ENCODE measurements around the gene POLR3H.

POLR3H gene

GRCh38 chr22:41513391-41513790, 30.9 kb downstream of the POLR3H start:
- no peak for DNase-seq

GRCh38 chr22:41512421-41513194, 31.7 kb downstream of the POLR3H start:
- no peak for DNase-seq

- no peak for DNase-seq
Observed at GRCh38 chr22:41511521-41511968, 32.7 kb downstream of the POLR3H start.

DNA sequence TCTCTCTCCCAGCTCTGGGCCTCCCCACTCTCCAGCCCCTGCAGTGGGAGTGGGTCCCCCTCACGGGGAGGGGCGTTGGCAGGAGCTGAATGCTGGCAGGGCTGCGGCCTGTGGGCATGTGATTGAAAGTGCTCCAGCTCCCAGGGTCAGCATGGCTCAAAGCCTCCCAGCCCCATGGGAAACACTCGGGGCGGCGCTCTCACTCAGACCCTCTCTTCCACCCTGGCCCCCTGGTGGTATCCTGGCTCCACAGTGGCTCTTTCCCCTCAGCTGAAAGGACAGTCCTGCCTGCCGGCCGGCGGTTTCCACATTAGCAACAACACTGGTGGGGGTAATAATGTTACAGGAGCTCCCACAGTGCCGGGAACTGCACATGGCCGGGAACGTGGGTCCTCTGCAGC, 35.5 kb downstream of the POLR3H start:
- no peak for DNase-seq

- DNase-seq = no peak
Observed at GRCh38 chr22:41507330-41508063, 36.8 kb downstream of the POLR3H start.

DNA sequence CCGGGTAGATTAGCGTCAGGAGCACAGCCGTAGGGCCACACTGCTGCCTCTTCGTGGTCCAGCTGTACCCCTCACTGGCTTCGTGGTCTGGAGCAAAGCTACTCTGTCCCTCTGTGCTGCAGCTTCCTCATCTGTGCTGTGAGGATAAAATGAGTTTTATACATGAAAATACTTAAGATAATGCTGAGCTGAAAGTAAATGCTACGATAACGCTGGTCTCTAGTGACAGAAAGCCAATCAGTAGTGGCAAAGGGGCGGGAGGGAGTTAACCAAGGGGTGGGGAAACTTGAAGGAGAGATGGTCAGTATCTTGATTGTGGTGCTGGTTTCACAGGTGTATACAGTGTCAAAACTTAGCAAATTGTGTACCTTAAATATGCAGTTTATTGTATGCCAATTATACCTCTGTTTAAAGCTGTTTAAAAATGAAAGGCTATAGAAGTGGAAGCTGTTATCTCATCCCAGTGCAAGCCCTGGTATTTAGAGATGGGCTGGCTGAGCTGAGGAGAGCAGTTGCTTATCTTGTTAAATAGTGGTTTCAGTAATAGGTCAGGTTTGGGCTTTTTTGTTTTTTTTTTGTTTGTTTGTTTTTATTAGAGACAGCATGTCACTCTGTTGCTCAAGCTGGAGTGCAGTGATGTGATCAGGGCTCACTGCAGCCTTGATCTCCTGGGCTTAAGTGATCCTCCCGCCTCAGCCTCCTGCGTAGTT, 38.6 kb downstream of the POLR3H start:
- DNase-seq = no peak

GRCh38 chr22:41504816-41505215, 39.5 kb downstream of the POLR3H start:
- no peak for DNase-seq

DNA sequence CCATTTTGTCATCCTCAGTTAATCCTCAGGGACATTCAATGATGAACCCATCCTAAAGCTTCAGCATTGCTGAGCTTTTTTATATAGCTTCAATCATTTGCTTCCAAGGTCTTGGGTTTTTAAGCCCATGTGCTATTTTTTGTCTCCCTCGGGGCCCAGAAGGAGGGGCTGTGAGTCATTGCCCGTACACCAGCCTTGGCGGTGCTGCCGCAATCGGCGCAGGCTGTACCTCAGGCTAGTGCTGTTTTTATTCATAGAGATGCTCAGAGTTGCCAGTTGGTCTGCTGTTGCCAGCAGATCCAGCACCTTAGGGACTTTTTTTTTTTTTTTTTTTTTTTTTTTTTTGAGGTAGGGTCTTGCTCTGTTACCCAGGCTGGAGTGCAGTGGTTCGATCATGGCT, 39.9 kb downstream of the POLR3H start:
- no peak for DNase-seq

GRCh38 chr22:41501209-41501608, 43.1 kb downstream of the POLR3H start:
- DNase-seq = no peak

GRCh38 chr22:41500303-41500702, 44.0 kb downstream of the POLR3H start:
- DNase-seq = no peak

GRCh38 chr22:41499624-41500280, 44.5 kb downstream of the POLR3H start:
- no peak for DNase-seq

GRCh38 chr22:41498303-41498835, 45.9 kb downstream of the POLR3H start:
- no peak for DNase-seq

GRCh38 chr22:41491374-41492100, 52.7 kb downstream of the POLR3H start:
- no peak for DNase-seq

DNA sequence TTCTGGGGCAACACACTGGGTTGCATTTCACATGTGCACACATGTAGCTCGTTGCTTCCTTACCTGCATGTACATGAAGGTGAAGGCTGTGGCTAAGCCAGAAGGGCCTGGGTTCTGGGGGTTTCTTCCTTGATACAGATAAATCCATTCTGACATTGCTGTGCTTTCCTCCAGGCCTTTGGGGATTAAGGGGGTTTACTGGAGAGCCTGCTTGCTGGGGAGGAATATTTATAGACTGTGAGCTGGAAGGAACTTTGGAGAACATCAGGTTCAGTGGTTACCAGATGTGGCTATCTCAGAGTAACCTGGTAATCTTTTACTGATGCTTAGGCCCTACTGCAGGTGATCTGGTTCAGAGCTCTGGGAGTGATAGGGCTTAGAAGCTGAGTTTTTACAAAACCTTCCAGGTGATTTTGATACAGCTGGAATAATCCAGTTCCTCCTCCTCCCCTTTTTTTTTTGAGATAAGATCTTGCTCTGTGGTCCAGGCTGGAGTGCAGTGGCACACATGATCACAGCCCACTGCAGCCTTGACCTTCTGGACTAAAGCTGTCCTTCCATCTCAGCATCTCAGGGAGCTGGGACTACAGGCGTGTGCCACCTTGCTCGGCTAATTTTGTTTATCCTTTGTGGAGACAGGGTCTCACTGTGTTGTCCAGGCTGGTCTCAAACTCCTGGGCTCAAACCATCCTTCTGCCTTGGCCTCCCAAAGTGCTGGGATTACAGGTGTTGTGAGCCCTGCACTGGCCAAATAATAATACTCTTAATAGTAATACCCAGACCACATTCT, 55.5 kb downstream of the POLR3H start:
- no peak for DNase-seq

- DNase-seq = no peak
Observed at GRCh38 chr22:41488076-41488475, 56.2 kb downstream of the POLR3H start.

DNA sequence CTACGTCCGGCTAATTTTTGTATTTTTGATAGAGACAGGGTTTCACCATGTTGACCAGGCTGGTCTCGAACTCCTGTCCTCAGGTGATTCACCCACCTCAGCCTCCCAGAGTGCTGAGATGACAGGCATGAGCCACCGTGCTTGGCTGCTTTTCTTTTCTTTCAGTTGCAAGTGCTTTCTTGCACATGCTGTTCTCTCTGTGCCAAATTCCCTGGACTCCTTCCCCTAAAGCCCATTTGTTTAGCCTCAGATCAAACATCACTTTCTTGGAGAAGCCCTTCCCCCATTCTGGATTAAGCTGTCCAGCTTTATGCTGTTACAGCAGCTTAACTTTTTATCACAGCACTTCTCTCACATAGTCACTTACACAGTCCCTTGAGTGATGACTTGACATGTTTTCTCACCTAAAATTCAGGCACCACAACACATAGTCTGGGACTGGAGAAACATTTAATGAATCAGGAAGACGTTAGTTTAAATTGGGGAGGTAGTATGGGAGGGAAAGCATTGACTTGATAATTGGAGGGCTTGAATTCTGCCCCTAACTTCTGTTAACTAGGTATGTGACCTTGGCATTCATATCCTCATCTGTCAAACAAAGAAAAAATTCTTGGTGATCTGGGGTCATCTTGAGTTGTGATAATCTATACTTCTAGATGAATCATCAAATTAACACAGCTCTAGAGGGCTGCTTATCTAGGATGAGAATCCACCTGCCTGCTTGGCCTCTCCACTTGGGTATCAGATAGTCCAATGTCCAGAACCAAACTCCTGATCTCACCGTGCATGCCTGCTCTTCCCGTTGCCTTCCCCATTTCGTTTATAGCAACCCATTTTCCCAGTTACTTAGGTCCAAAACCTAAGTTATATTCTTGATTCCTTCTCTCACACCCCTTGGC, 57.0 kb downstream of the POLR3H start:
- DNase-seq = no peak

- no peak for DNase-seq
Observed at GRCh38 chr22:41485033-41485432, 59.2 kb downstream of the POLR3H start.

DNA sequence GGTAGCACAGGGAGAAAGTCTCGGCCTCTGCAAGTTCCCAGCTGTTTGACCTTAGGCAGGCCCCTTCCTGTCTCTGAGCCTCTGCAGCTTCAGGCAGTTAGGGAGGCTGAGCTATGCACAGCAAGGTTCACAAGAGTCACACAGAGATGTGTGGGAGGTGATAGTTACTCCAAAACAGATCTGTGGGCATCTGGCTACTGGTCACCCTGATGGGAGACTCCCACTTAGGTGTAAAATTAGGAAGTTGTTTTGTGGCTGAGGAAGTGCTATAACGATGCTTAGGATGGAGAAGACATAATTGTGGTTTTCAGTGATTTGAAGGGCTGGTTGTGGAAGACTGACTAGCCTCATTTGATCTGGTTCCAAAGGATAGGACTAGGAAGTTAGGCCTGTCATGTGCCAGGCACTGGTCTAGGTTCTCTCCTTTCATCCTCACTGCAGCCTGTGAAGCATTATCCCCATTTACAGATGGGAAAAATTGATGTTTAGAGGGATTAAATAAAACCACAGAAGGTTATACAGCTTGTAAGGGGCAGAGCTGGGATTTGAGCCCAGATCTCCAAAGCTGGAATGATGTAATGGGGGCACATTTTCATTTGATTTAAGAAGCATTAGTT, 61.8 kb downstream of the POLR3H start:
- DNase-seq = no peak

- no peak for DNase-seq
Observed at GRCh38 chr22:41481925-41482318, 62.3 kb downstream of the POLR3H start.
